Activated naive CD8-positive, alpha-beta T cell treated with anti-CD3 and anti-CD28 coated beads, Interleukin-2, amount 50 U/mL, for 16 hours (primary cell): ENCODE results near the gene BMF.
A peak's percentile ranks its signal among the peaks of the same experiment; 100 is the strongest.
"Not testable (repeated sequence)": the region's sequence is repeated elsewhere in the genome, so short reads cannot be mapped to it uniquely, and the experiment has no call there.

Experiments used
- DNase-seq: peaks from one replicate; pipeline ENCODE4 v3.0.0-alpha.2; 2020; ENCODE audit warnings: low read depth, low spot score

BMF gene

GRCh38 chr15:40108855-40109735 lies at the start of gene BMF:
Gene BMF (minus strand): TSS chr15:40108879. CDS start chr15:40106086, 2,793 bp downstream.
- peak; percentile 97 for DNase-seq

GRCh38 chr15:40157778-40158447 lies 49.2 kb upstream of the BMF start:
- DNase-seq = no peak

GRCh38 chr15:40155270-40155910 lies 46.7 kb upstream of the BMF start:
- DNase-seq = no peak

- DNase-seq = not testable (repeated sequence)
Measured at GRCh38 chr15:40154821-40155220, 46.1 kb upstream of the BMF start.

GRCh38 chr15:40151991-40152390 lies 43.3 kb upstream of the BMF start:
- no peak for DNase-seq

GRCh38 chr15:40151499-40151898 lies 42.8 kb upstream of the BMF start:
- DNase-seq = no peak

GRCh38 chr15:40150163-40150925 lies 41.7 kb upstream of the BMF start:
- DNase-seq = no peak

GRCh38 chr15:40149339-40149738 lies 40.7 kb upstream of the BMF start:
- no peak for DNase-seq

GRCh38 chr15:40146037-40146436 lies 37.4 kb upstream of the BMF start:
- DNase-seq = no peak

- no peak for DNase-seq
Measured at GRCh38 chr15:40142428-40142827, 33.7 kb upstream of the BMF start.

GRCh38 chr15:40138201-40138570 lies 29.5 kb upstream of the BMF start:
- DNase-seq = not testable (repeated sequence)

GRCh38 chr15:40137303-40138200 lies 28.9 kb upstream of the BMF start:
- DNase-seq = no peak

- no peak for DNase-seq
Measured at GRCh38 chr15:40136470-40137302, 28.0 kb upstream of the BMF start.

- DNase-seq = not testable (repeated sequence)
Measured at GRCh38 chr15:40135846-40136450, 27.3 kb upstream of the BMF start.

GRCh38 chr15:40134885-40135284 lies 26.2 kb upstream of the BMF start:
- no peak for DNase-seq

- DNase-seq = no peak
Measured at GRCh38 chr15:40133544-40133943, 24.9 kb upstream of the BMF start.

- DNase-seq = no peak
Measured at GRCh38 chr15:40130799-40131502, 22.3 kb upstream of the BMF start.

- DNase-seq = no peak
Measured at GRCh38 chr15:40130118-40130517, 21.4 kb upstream of the BMF start.
